Measurements from ENCODE around the gene TCL1A. TPM values are rescaled to one million over a fixed set of nuclear protein-coding genes. Genes with fewer than 3 reads are reported as not detected.

TCL1A gene
- total RNA-seq, 4 donors from 2014 or later: not detected

DNA sequence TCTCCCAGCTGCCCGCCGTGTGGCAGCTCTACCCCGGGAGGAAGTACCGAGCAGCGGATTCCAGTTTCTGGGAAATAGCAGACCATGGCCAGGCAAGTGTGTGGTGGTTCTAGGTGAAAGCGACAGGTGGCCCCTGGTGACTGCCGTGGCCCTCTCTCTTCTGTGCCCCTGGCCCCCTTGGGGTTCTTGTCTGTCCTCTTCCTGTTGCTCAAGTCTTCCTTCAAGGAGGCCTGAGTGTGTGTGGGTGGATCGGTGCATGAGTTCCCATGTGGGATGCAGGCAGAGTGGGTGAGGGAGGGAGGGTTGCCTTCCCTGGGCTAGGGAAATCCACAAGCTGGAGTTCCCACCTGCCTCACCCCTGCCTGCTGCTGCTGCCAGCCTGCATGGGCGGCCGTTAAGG is 23.1 kb downstream of the TCL1A start:
- TF ChIP-seq, protein P1, sequence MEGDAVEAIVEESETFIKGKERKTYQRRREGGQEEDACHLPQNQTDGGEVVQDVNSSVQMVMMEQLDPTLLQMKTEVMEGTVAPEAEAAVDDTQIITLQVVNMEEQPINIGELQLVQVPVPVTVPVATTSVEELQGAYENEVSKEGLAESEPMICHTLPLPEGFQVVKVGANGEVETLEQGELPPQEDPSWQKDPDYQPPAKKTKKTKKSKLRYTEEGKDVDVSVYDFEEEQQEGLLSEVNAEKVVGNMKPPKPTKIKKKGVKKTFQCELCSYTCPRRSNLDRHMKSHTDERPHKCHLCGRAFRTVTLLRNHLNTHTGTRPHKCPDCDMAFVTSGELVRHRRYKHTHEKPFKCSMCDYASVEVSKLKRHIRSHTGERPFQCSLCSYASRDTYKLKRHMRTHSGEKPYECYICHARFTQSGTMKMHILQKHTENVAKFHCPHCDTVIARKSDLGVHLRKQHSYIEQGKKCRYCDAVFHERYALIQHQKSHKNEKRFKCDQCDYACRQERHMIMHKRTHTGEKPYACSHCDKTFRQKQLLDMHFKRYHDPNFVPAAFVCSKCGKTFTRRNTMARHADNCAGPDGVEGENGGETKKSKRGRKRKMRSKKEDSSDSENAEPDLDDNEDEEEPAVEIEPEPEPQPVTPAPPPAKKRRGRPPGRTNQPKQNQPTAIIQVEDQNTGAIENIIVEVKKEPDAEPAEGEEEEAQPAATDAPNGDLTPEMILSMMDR (IDR thresholded peaks at IDR 0.05): no peak
- ATAC-seq (ENCODE audit: low FRiP score): no peak
- DNase-seq (ENCODE audit: low spot score): no peak

DNA sequence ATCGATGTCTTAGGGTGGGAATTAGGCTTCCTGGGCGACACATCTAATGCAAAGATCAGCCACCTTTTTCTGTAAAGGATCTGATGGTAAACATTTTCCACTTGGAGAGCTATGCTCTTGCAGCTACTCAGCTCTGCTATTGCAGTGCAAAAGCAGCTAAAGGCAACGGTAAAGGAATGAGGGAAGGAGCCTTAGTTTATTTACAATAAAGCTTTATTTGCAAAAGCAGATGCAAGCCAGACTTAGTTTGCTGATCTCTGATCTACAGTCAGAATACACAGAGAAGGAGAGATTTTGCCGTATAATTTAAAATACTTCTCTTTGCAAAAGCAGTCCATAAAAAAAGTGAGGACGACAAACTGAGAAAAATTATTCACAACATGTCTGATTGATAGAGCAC is 24.5 kb downstream of the TCL1A start:
- ATAC-seq (ENCODE audit: low FRiP score) (no peak), DNase-seq (ENCODE audit: low spot score) (no peak)
- TF ChIP-seq, protein P1 (IDR thresholded peaks at IDR 0.05): no peak

DNA sequence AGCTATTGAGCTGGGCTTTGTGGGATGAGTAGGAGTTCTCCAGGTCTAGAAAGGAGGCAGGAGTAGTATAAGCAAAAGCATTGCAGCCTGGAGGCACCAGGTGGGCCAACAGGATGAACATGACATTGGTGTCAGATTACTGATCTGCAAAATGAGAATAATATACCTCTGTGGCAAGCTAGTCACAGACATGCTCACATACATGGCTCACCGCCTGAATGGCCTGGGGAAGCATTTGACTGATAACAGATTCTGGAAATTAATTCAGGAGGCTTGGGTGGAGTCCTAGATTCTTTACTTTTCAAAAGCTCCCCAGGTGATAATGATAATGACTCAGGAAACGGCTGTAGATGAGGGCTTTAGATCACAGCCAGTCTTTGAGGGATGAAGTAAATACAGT is 27.0 kb downstream of the TCL1A start:
- ATAC-seq (ENCODE audit: low FRiP score): no peak
- TF ChIP-seq, protein P1 (IDR thresholded peaks at IDR 0.05): no peak
- DNase-seq (ENCODE audit: low spot score): no peak

DNA sequence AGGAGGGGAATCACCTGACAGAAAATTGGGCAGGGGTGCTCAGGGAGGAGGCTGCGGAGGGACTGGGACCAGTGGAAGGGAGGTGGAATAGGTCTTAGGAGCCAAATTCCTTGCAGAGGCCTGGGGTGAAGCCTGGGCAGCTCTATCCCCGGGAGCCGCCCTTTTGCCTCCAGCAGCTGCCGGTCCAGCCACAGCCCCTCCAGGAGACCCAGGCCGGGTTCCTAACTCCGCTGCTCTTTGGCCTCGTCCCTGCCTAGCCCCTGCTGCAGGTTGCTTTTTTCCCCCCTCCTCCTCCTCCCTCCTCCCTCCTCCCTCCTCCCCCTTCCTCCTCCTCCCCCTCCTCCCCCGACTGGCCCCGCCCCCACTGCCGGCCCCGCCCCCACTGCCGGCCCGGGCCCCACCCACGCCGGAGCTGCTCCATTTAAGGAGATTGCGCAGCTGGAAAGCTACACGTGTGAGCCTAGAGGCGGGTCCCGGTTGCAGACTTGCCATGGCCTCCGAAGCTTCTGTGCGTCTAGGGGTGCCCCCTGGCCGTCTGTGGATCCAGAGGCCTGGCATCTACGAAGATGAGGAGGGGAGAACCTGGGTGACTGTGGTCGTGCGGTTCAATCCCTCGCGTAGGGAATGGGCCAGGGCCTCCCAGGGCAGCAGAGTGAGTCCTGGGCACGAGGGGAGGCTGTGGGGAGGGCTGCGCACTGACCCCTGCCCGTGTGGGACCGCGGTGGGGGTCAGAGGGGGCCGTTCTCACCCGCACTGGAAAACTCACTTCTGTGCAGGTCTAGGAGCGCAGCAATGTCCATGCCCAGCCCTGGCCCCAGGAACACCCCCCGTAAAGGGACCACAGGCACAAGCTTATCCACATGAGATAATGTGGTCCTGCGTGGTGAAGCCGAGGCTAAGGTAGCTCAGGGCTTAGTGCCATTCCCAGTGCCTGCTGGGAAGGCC is 27.7 kb downstream of the TCL1A start, which contains the start of gene TCL1B:
Gene TCL1B (plus strand): TSS at position 449 of the 945 bp plus-strand sequence. CDS start 42 bp downstream, at position 491.
- TF ChIP-seq, protein P1 (IDR thresholded peaks at IDR 0.05): no peak
- ATAC-seq (ENCODE audit: low FRiP score) (no peak), DNase-seq (ENCODE audit: low spot score) (no peak)

DNA sequence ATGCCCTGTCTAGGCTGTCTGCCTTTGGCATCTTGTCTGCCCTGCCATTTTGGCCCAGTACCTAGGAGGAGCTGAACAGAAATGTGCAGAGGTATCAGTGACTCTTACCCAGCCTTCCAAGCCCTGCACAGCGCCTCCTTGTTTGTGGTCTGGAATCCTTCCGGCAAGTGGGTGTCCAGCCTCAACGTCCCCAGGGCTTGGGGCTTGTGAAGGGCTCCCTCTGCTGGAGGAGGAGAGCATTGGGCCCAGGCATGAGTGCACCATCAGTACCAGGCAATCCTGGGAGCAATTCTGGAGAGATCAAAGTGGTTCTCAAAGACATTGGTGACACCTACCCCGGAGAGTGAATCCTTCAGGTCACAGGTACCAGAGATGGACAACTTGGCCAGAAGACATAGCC is 30.1 kb downstream of the TCL1A start:
- TF ChIP-seq, protein P1 (IDR thresholded peaks at IDR 0.05): no peak
- ATAC-seq (ENCODE audit: low FRiP score) (no peak), DNase-seq (ENCODE audit: low spot score) (no peak)

DNA sequence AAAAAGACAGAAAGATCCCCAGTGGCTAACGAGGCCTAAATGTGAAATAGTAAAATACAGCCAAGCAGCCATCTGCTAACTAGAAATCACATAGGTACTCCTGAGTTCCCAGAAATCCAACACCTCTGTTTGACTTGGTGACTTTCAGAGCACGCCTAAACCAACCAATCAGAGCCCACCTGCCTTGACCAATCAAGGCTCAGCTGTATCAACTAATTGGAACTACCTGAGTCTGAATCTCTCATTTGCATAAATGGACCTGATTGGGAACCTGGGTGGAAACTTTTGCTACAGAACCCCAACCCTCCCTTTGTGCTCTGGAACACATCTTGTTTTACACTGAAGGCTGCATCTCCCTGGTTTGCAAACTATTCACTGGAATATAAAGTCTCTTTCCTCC is 32.8 kb downstream of the TCL1A start:
- no peak for ATAC-seq (ENCODE audit: low FRiP score)
- no peak for DNase-seq (ENCODE audit: low spot score)
- TF ChIP-seq, protein P1 (IDR thresholded peaks at IDR 0.05): no peak
